Endothelial cell of umbilical vein (primary cell): ENCODE results near the gene SRGAP1. TPM values are rescaled to one million over a fixed set of nuclear protein-coding genes. Genes with fewer than 3 reads are reported as not detected.
A peak's percentile ranks its signal among the peaks of the same experiment; 100 is the strongest.

Experiments used
- BruUV-seq: library from RNA; stranded (reverse); fragments of 400-500 nt; replicated peaks from 2 replicates; lab custom pipeline; 2021; lab: Mats Ljungman, UMichigan
- CTCF ChIA-PET: fragments of 300-600, 350-600 bp; sonication (Branson Sonifier 250); formaldehyde crosslinking; loops from one replicate; lab custom pipeline; 2021; ENCODE audit warnings: antibody characterized with exemption, inconsistent platforms; lab: Charles Lee
- POLR2A ChIA-PET: fragments of 300-600, 350-600 bp; sonication (Branson Sonifier 250); formaldehyde crosslinking; loops from one replicate; lab custom pipeline; 2021; ENCODE audit warnings: antibody characterized with exemption, inconsistent platforms; lab: Charles Lee
- DNase-seq: peaks from one replicate; pipeline ENCODE4 v3.0.0-alpha.2; 2011; ENCODE audit warnings: low read depth, low spot score
- FAIRE-seq: peaks from 2 replicates; lab custom pipeline; 2011; peaks lifted over from hg19 to GRCh38; lab: Jason Lieb, UNC
- H2AFZ ChIP-seq: 2 replicates; pipeline ENCODE4 v1.6.0; 2012; ENCODE audit warnings: low read depth, low read length, control low read depth, inconsistent platforms
- H3K27ac ChIP-seq: 2 replicates; pipeline ENCODE4 v1.5.1; 2011; ENCODE audit warnings: low read depth, mild to moderate bottlenecking, control low read depth, low read length, moderate library complexity; ENCODE audit not compliant: insufficient read depth
- H3K27me3 ChIP-seq, 2 experiments: 2 replicates each; pipeline versions ENCODE4 v1.6.0 to v1.6.1; 2011; ENCODE audit warnings: low read length in 2 of 2, mixed read lengths in 1 of 2; ENCODE audit not compliant: control insufficient read depth in 2 of 2, insufficient read depth in 2 of 2
- H3K36me3 ChIP-seq, 2 experiments: 2 replicates in 1 of 2; 3 replicates in 1 of 2; pipeline ENCODE4 v1.5.1; 2011; ENCODE audit warnings: low read length in 2 of 2, mild to moderate bottlenecking in 1 of 2, moderate library complexity in 1 of 2; ENCODE audit not compliant: control insufficient read depth in 2 of 2, insufficient read depth in 2 of 2; ENCODE audit errors: extremely low read depth in 1 of 2
- H3K4me1 ChIP-seq: 3 replicates; pipeline ENCODE4 v1.5.1; 2011; ENCODE audit warnings: mild to moderate bottlenecking, low read length; ENCODE audit not compliant: control insufficient read depth, insufficient read depth; ENCODE audit errors: extremely low read depth
- H3K4me2 ChIP-seq: 2 replicates; pipeline ENCODE4 v1.6.1; 2011; ENCODE audit warnings: low read length, control low read depth, mixed read lengths; ENCODE audit not compliant: insufficient read depth
- H3K4me3 ChIP-seq, 3 experiments: fragments of 200-600 bp in 1 of 3; sonication (generic), shearing (Covaris generic) in 1 of 3; replicated peaks in 1 of 3; 2 replicates each; pipeline ENCODE4 v1.5.1; 2011 to 2016; ENCODE audit warnings: control low read depth in 3 of 3, low read length in 3 of 3, mild to moderate bottlenecking in 2 of 3, inconsistent platforms in 1 of 3, low read depth in 1 of 3, moderate library complexity in 1 of 3; ENCODE audit not compliant: insufficient read depth in 1 of 3
- H3K79me2 ChIP-seq: 2 replicates; pipeline ENCODE4 v1.6.0; 2012; ENCODE audit warnings: low read length, inconsistent platforms; ENCODE audit not compliant: control insufficient read depth, insufficient read depth
- H3K9ac ChIP-seq: replicated peaks from 2 replicates; pipeline ENCODE3; 2011; ENCODE audit warnings: low read length, control low read depth; ENCODE audit not compliant: insufficient read depth; ENCODE audit errors: extremely low read depth
- H3K9me1 ChIP-seq: replicated peaks from 3 replicates; pipeline ENCODE4 v1.6.0; 2011; ENCODE audit warnings: mild to moderate bottlenecking, low read length; ENCODE audit not compliant: control insufficient read depth, insufficient read depth; ENCODE audit errors: extremely low read depth
- H3K9me3 ChIP-seq: replicated peaks from 2 replicates; pipeline ENCODE4 v1.5.1; 2012; ENCODE audit warnings: low read length, inconsistent platforms; ENCODE audit not compliant: control insufficient read depth, insufficient read depth
- H4K20me1 ChIP-seq: replicated peaks from 2 replicates; pipeline ENCODE3; 2011; ENCODE audit warnings: mild to moderate bottlenecking, low read length; ENCODE audit not compliant: control insufficient read depth, insufficient read depth; ENCODE audit errors: extremely low read depth
- CTCF ChIP-seq, 2 donors: IDR thresholded peaks; 1 replicate in 1 of 2; 2 replicates in 1 of 2; pipeline ENCODE4 v1.5.1; 2011; ENCODE audit warnings: low read length in 2 of 2, mild to moderate bottlenecking in 2 of 2, moderate library complexity in 2 of 2, control low read depth in 1 of 2, inconsistent platforms in 1 of 2, low read depth in 1 of 2; ENCODE audit not compliant: insufficient read depth in 1 of 2; ENCODE audit errors: extremely low read depth in 1 of 2
- EZH2 ChIP-seq: IDR thresholded peaks from 2 replicates; pipeline ENCODE4 v1.6.1; 2012; ENCODE audit warnings: borderline replicate concordance, low read depth, mild to moderate bottlenecking, moderate library complexity, low read length, inconsistent platforms; ENCODE audit not compliant: severe bottlenecking
- FOS ChIP-seq: IDR thresholded peaks from 2 replicates; pipeline ENCODE4 v1.6.1; 2011; ENCODE audit warnings: mild to moderate bottlenecking, low read length, moderate library complexity, borderline replicate concordance; ENCODE audit not compliant: insufficient read depth
- GATA2 ChIP-seq: IDR thresholded peaks from 2 replicates; pipeline ENCODE4 v1.7.0; 2011; ENCODE audit warnings: low read depth, mild to moderate bottlenecking, moderate library complexity, mixed read lengths, low read length; ENCODE audit not compliant: insufficient read length, insufficient read depth
- JUN ChIP-seq: IDR thresholded peaks from 2 replicates; pipeline ENCODE4 v1.6.1; 2011; ENCODE audit warnings: borderline replicate concordance, low read depth; ENCODE audit not compliant: insufficient read length, insufficient read depth
- MAX ChIP-seq: IDR thresholded peaks from 2 replicates; pipeline ENCODE4 v1.6.1; 2011; ENCODE audit not compliant: insufficient read depth, insufficient read length
- MYC ChIP-seq: IDR thresholded peaks from one replicate; pipeline ENCODE4 v1.6.1; 2011; ENCODE audit warnings: mild to moderate bottlenecking, low read depth, low read length
- POLR2A ChIP-seq: IDR thresholded peaks from 2 replicates; pipeline ENCODE4 v1.6.1; 2012; ENCODE audit warnings: low read depth, mild to moderate bottlenecking, control low read depth, low read length
- POLR2AphosphoS5 ChIP-seq: IDR thresholded peaks from 2 replicates; pipeline ENCODE4 v1.6.1; 2012; ENCODE audit warnings: low read depth, mild to moderate bottlenecking, control low read depth, low read length, moderate library complexity; ENCODE audit not compliant: insufficient read depth
- dilution Hi-C: fragments of 300-500 bp; cut with MboI; formaldehyde crosslinking; loops from one replicate; pipeline ENCODE4 v1.15.0; 2019; ENCODE audit warnings: low sequenced_read_pairs; ENCODE audit not compliant: extremely low pct_ligation_motif_present
- intact Hi-C: fragments of 100-400 bp; cut with micrococcal nuclease; formaldehyde crosslinking; loops from one replicate; pipeline ENCODE4 v1.10.0; 2022
- polyA plus RNA-seq, 4 experiments: library from polyadenylated mRNA; depleted of rRNA in 3 of 4; stranded (reverse) in 3 of 4; unstranded in 1 of 4; fragments of >200 nt; gene quantifications; 2 replicates each; pipeline versions ENCODE4 v1.2.1 to v1.2.3, GENCODE V29; 2011 to 2012; ENCODE audit warnings: missing spikeins in 1 of 4
- total RNA-seq: library from RNA; stranded (reverse); gene quantifications from 2 replicates; pipeline ENCODE4 v1.2.3, GENCODE V29; 2021

Gene SRGAP1
- total and polyA plus RNA-seq, 2 donors (not counting 3 experiments of a cell fraction or from before 2014, with no cell fraction given) = 4.9 to 16.3 TPM

GRCh38 chr12:63944586-63945228 lies 100.2 kb downstream of the SRGAP1 start:
- H4K20me1 ChIP-seq = no peaks in the 10 kb centered on the region
- ChIA-PET CTCF (interaction anchor here (0.6 to 1.2 kb wide), 2 partner anchors 9 to 32 kb away, joined by 3 read pairs; no protein-coding TSS in a partner anchor), POLR2A (no interaction called here)
- FAIRE-seq = peak; percentile 44
- H3K9me1 ChIP-seq = peaks cover 2% of the 10 kb centered on the region
- intact Hi-C loops (no loop called here), dilution Hi-C loops (no loop called here)
- no peaks in the 10 kb centered on the region for H3K27me3 ChIP-seq
- no peak overlapping the region for H3K4me3 ChIP-seq
- no peaks in the 10 kb centered on the region for H3K79me2 ChIP-seq
- H3K9ac ChIP-seq = no peak overlapping the region
- peaks cover 14% of the 10 kb centered on the region for H3K4me1 ChIP-seq
- H3K36me3 ChIP-seq = no peaks in the 10 kb centered on the region
- H3K4me2 ChIP-seq = no peak overlapping the region
- no peak overlapping the region for H3K27ac ChIP-seq
- TF ChIP-seq JUN = no peak
- no peak for TF ChIP-seq EZH2
- no peak for TF ChIP-seq POLR2A
- no peak for TF ChIP-seq POLR2AphosphoS5
- no peak for TF ChIP-seq GATA2
- TF ChIP-seq MAX = no peak
- TF ChIP-seq CTCF (IDR thresholded peaks at IDR 0.05; ENCODE audit: extremely low read depth in 1 of 2, insufficient read depth in 1 of 2, low read depth in 1 of 2, low read length in 2 of 2) = no peak
- TF ChIP-seq MYC = no peak
- TF ChIP-seq FOS = no peak
- H2AFZ ChIP-seq = no peak overlapping the region
- H3K9me3 ChIP-seq = no peaks in the 10 kb centered on the region
- BruUV-seq = no TSS peak
- no peak for DNase-seq
